ENCODE results near the gene PKMYT1. TPM values are rescaled to one million over a fixed set of nuclear protein-coding genes. Genes with fewer than 3 reads are reported as not detected.

The PKMYT1 gene
- total and polyA plus RNA-seq, 3 donors from 2014 or later: 76.4 to 146 (median 119) TPM

DNA sequence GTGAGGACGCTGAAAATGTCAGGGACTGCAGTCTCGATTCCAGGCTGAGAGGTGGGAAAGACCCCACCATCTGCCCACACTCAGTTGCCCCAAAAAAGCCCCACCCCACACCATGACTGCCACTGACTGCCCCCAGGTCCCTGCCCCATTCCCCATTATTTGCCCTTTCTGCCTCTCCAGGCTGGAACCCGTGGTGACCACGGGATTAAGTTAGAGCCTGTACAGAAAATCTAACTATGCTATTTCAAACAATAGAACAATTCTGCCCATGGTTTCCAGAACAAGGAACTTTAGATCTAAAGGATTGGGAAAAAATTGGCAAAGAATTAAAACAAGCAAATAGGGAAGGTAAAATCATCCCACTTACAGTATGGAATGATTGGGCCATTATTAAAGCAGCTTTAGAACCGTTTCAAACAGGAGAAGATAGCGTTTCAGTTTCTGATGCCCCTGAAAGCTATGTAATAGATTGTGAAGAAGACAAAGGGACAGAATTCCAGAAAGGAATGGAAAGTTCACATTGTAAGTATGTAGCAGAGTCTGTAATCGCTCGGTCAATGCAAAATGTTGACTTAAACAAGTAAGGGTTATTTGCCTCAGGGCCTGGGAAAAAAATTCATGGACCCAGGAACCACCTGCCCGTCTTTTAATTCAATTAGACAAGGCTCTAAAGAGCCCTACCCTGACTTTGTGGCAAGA, 54.1 kb downstream of the PKMYT1 start:
- intact Hi-C loops (cut with DNase I; ENCODE audit: low total_unique reads): no loop called here
- TF ChIP-seq POLR2A (IDR thresholded peaks at IDR 0.05) (no peak), CTCF (IDR thresholded peaks at IDR 0.05) (no peak)
- Histone ChIP-seq H3K4me3 (no peak overlapping the region), H3K4me1 (peaks cover 9% of the 10 kb centered on the region), H3K27me3 (no peaks in the 10 kb centered on the region), H3K36me3 (ENCODE audit: low read depth, missing control alignments) (no peaks in the 10 kb centered on the region), H3K27ac (no peak overlapping the region), H3K9me3 (no peaks in the 10 kb centered on the region)
- 48 to 56% methylated on average over 9 of the region's 9 CpGs for WGBS, 2 donors
- no peak for DNase-seq

GRCh38 chr16:2924901-2925755, 55.1 kb downstream of the PKMYT1 start:
- H3K4me1 ChIP-seq: peaks cover 9% of the 10 kb centered on the region
- H3K27me3 ChIP-seq: no peaks in the 10 kb centered on the region
- H3K4me3 ChIP-seq: peak overlapping the region in 1 of 2 donors; percentile 10
- DNase-seq: no peak
- WGBS, 2 donors: 58 to 63% methylated on average over 19 to 38 of the region's 42 CpGs
- TF ChIP-seq CTCF (IDR thresholded peaks at IDR 0.05) (no peak), POLR2A (IDR thresholded peaks at IDR 0.05) (no peak)
- intact Hi-C loops (cut with DNase I; ENCODE audit: low total_unique reads): no loop called here
- H3K36me3 ChIP-seq (ENCODE audit: low read depth, missing control alignments): no peaks in the 10 kb centered on the region
- H3K9me3 ChIP-seq: no peaks in the 10 kb centered on the region
- H3K27ac ChIP-seq: no peak overlapping the region

- TF ChIP-seq CTCF (IDR thresholded peaks at IDR 0.05) (no peak), POLR2A (IDR thresholded peaks at IDR 0.05) (no peak)
- no peaks in the 10 kb centered on the region for H3K27me3 ChIP-seq
- no peak overlapping the region for H3K4me3 ChIP-seq
- no peaks in the 10 kb centered on the region for H3K9me3 ChIP-seq
- intact Hi-C loops (cut with DNase I; ENCODE audit: low total_unique reads): no loop called here
- H3K36me3 ChIP-seq (ENCODE audit: low read depth, missing control alignments): no peaks in the 10 kb centered on the region
- 92 to 94% methylated on average over 14 of the region's 14 CpGs for WGBS, 2 donors
- H3K27ac ChIP-seq: no peak overlapping the region
- no peak for DNase-seq
- peaks cover 9% of the 10 kb centered on the region for H3K4me1 ChIP-seq
These were observed 56.8 kb downstream of the PKMYT1 start for GRCh38 chr16:2923481-2923880.

Small RNA genes lying within 50 kb of the gene (small RNA-seq; reads per million reads assigned to genes)
- gene LINC00514: 0 reads per million in 2 donors

Other genes starting within 250 kb of the PKMYT1 start
- gene SRRM2, start 227.8 kb downstream of the PKMYT1 start, total RNA-seq: 100 to 1,000 TPM; 446 to 738 TPM
- gene SRRM2, start 227.8 kb downstream of the PKMYT1 start, polyA plus RNA-seq (ENCODE audit: insufficient read depth, low read depth, low replicate concordance): 526 TPM
- 100 to 1,000 TPM; 377 to 381 TPM for gene ELOB, start 203.2 kb downstream of the PKMYT1 start, total RNA-seq
- gene ELOB, start 203.2 kb downstream of the PKMYT1 start, polyA plus RNA-seq (ENCODE audit: insufficient read depth, low read depth, low replicate concordance): 582 TPM
- under 1 TPM in 1 of 2 donors, not detected in 1; 0.93 TPM for gene PRSS33, start 192.9 kb downstream of the PKMYT1 start, total RNA-seq
- 4.4 TPM for gene PRSS33, start 192.9 kb downstream of the PKMYT1 start, polyA plus RNA-seq (ENCODE audit: insufficient read depth, low read depth, low replicate concordance)
- gene PRSS41, start 182.0 kb downstream of the PKMYT1 start, total RNA-seq: 1 to 10 TPM in 1 of 2 donors, under 1 TPM in 1; 0.43 to 2.1 TPM
- 0.88 TPM for gene PRSS41, start 182.0 kb downstream of the PKMYT1 start, polyA plus RNA-seq (ENCODE audit: insufficient read depth, low read depth, low replicate concordance)
- gene PRSS21, start 163.2 kb downstream of the PKMYT1 start, total RNA-seq: 100 to 1,000 TPM in 1 of 2 donors, 10 to 100 TPM in 1; 62.5 to 130 TPM
- gene PRSS21, start 163.2 kb downstream of the PKMYT1 start, polyA plus RNA-seq (ENCODE audit: insufficient read depth, low read depth, low replicate concordance): 153 TPM
- 1 to 10 TPM; 1.7 to 3.5 TPM for gene ZG16B, start 150.1 kb downstream of the PKMYT1 start, total RNA-seq
- 1.8 TPM for gene ZG16B, start 150.1 kb downstream of the PKMYT1 start, polyA plus RNA-seq (ENCODE audit: insufficient read depth, low read depth, low replicate concordance)
- not detected for gene PRSS22, start 122.3 kb downstream of the PKMYT1 start, total RNA-seq
- gene PRSS22, start 122.3 kb downstream of the PKMYT1 start, polyA plus RNA-seq (ENCODE audit: insufficient read depth, low read depth, low replicate concordance): 0.38 TPM
- gene FLYWCH2, start 97.2 kb downstream of the PKMYT1 start, total RNA-seq: 10 to 100 TPM; 96.1 to 96.5 TPM
- gene FLYWCH2, start 97.2 kb downstream of the PKMYT1 start, polyA plus RNA-seq (ENCODE audit: insufficient read depth, low read depth, low replicate concordance): 42.3 TPM
- 10 to 100 TPM; 26.7 to 31.0 TPM for gene FLYWCH1, start 68.5 kb downstream of the PKMYT1 start, total RNA-seq
- gene FLYWCH1, start 68.5 kb downstream of the PKMYT1 start, polyA plus RNA-seq (ENCODE audit: insufficient read depth, low read depth, low replicate concordance): 12.5 TPM
- gene KREMEN2, start 16.2 kb downstream of the PKMYT1 start, total RNA-seq: 1 to 10 TPM; 1.7 TPM
- gene KREMEN2, start 16.2 kb downstream of the PKMYT1 start, polyA plus RNA-seq (ENCODE audit: insufficient read depth, low read depth, low replicate concordance): 0.86 TPM
- 1 to 10 TPM; 6.4 to 7.1 TPM for gene PAQR4, start 11.1 kb downstream of the PKMYT1 start, total RNA-seq
- 6.2 TPM for gene PAQR4, start 11.1 kb downstream of the PKMYT1 start, polyA plus RNA-seq (ENCODE audit: insufficient read depth, low read depth, low replicate concordance)
- under 1 TPM; 0.37 to 0.39 TPM for gene CLDN9, start 32.5 kb upstream of the PKMYT1 start, total RNA-seq
- gene CLDN9, start 32.5 kb upstream of the PKMYT1 start, polyA plus RNA-seq (ENCODE audit: insufficient read depth, low read depth, low replicate concordance): 0.34 TPM
- under 1 TPM; 0.55 to 0.74 TPM for gene CLDN6, start 37.7 kb upstream of the PKMYT1 start, total RNA-seq
- 0.70 TPM for gene CLDN6, start 37.7 kb upstream of the PKMYT1 start, polyA plus RNA-seq (ENCODE audit: insufficient read depth, low read depth, low replicate concordance)
- 10 to 100 TPM; 16.8 to 33.4 TPM for gene TNFRSF12A, start 39.9 kb upstream of the PKMYT1 start, total RNA-seq
- 12.8 TPM for gene TNFRSF12A, start 39.9 kb upstream of the PKMYT1 start, polyA plus RNA-seq (ENCODE audit: insufficient read depth, low read depth, low replicate concordance)
- gene HCFC1R1, start 43.5 kb upstream of the PKMYT1 start, total RNA-seq: 10 to 100 TPM; 30.2 to 39.4 TPM
- gene HCFC1R1, start 43.5 kb upstream of the PKMYT1 start, polyA plus RNA-seq (ENCODE audit: insufficient read depth, low read depth, low replicate concordance): 94.5 TPM
- 10 to 100 TPM; 17.3 to 27.3 TPM for gene THOC6, start 43.6 kb upstream of the PKMYT1 start, total RNA-seq
- 19.6 TPM for gene THOC6, start 43.6 kb upstream of the PKMYT1 start, polyA plus RNA-seq (ENCODE audit: insufficient read depth, low read depth, low replicate concordance)
- gene BICDL2, start 56.5 kb upstream of the PKMYT1 start, total RNA-seq: 1 to 10 TPM in 1 of 2 donors, under 1 TPM in 1; 0.37 to 1.3 TPM
- 0.29 TPM for gene BICDL2, start 56.5 kb upstream of the PKMYT1 start, polyA plus RNA-seq (ENCODE audit: insufficient read depth, low read depth, low replicate concordance)
- gene MMP25, start 66.1 kb upstream of the PKMYT1 start, total RNA-seq: 1 to 10 TPM in 1 of 2 donors, under 1 TPM in 1; 0.62 to 1.5 TPM
- gene MMP25, start 66.1 kb upstream of the PKMYT1 start, polyA plus RNA-seq (ENCODE audit: insufficient read depth, low read depth, low replicate concordance): 0.53 TPM
- 10 to 100 TPM; 27.1 to 33.0 TPM for gene IL32, start 85.2 kb upstream of the PKMYT1 start, total RNA-seq
- 62.2 TPM for gene IL32, start 85.2 kb upstream of the PKMYT1 start, polyA plus RNA-seq (ENCODE audit: insufficient read depth, low read depth, low replicate concordance)
- under 1 TPM; 0.79 to 0.93 TPM for gene ZSCAN10, start 118.8 kb upstream of the PKMYT1 start, total RNA-seq
- gene ZSCAN10, start 118.8 kb upstream of the PKMYT1 start, polyA plus RNA-seq (ENCODE audit: insufficient read depth, low read depth, low replicate concordance): 0.91 TPM
- 10 to 100 TPM in 1 of 2 donors, 1 to 10 TPM in 1; 9.8 to 19.4 TPM for gene ZNF205, start 132.1 kb upstream of the PKMYT1 start, total RNA-seq
- gene ZNF205, start 132.1 kb upstream of the PKMYT1 start, polyA plus RNA-seq (ENCODE audit: insufficient read depth, low read depth, low replicate concordance): 5.5 TPM
- 10 to 100 TPM; 43.1 to 57.3 TPM for gene ZNF213, start 154.6 kb upstream of the PKMYT1 start, total RNA-seq
- 46.8 TPM for gene ZNF213, start 154.6 kb upstream of the PKMYT1 start, polyA plus RNA-seq (ENCODE audit: insufficient read depth, low read depth, low replicate concordance)
- not detected for gene OR1F1, start 207.8 kb upstream of the PKMYT1 start, total RNA-seq
- gene OR1F1, start 207.8 kb upstream of the PKMYT1 start, polyA plus RNA-seq (ENCODE audit: insufficient read depth, low read depth, low replicate concordance): not detected

Data from testis (tissue), 3 donors.